ENCODE results near the gene CDK11A.
"Not testable (repeated sequence)": the region's sequence is repeated elsewhere in the genome, so short reads cannot be mapped to it uniquely, and the experiment has no call there.

Gene CDK11A

GRCh38 chr1:1677718-1678580, 46.2 kb downstream of the CDK11A start:
- H3K79me1 ChIP-seq (ENCODE audit: low read length), result no peaks in the 10 kb centered on the region
- H4K12ac ChIP-seq (ENCODE audit: low read depth, low read length), result no peak overlapping the region
- no peak overlapping the region for H2BK12ac ChIP-seq (ENCODE audit: low read length)
- no peak overlapping the region for H3K9ac ChIP-seq (ENCODE audit: low read length)
- H3K4ac ChIP-seq (ENCODE audit: low read depth, low read length), result no peak overlapping the region
- H2AFZ ChIP-seq (ENCODE audit: insufficient read depth, low read length, poor library complexity), result no peak overlapping the region
- no peak overlapping the region for H4K91ac ChIP-seq (ENCODE audit: low read depth, low read length)
- no peaks in the 10 kb centered on the region for H3K79me2 ChIP-seq (ENCODE audit: control insufficient read depth, insufficient read depth, low read length, poor library complexity)
- WGBS (ENCODE audit: extremely low coverage, insufficient coverage, insufficient read length), result no CpG with 5 or more reads among the region's 39 CpGs
- no peak overlapping the region for H4K8ac ChIP-seq (ENCODE audit: low read depth, low read length)
- H3K27ac ChIP-seq (ENCODE audit: low read depth, low read length), result no peak overlapping the region
- no peak overlapping the region for H2BK5ac ChIP-seq (ENCODE audit: low read depth, low read length, poor library complexity)
- H2AK5ac ChIP-seq (ENCODE audit: low read length), result no peak overlapping the region
- no peaks in the 10 kb centered on the region for H3K4me1 ChIP-seq (ENCODE audit: control insufficient read depth in 1 of 2, insufficient read depth in 2 of 2, low read length in 2 of 2)
- no peak overlapping the region for H3K23ac ChIP-seq (ENCODE audit: low read length)
- H2BK120ac ChIP-seq (ENCODE audit: insufficient read depth, low read length, poor library complexity), result no peak overlapping the region
- DNase-seq, result no peak
- peaks cover 6 to 15% of the 10 kb centered on the region in 2 experiments for H3K36me3 ChIP-seq (ENCODE audit: control insufficient read depth in 1 of 2, insufficient read depth in 2 of 2, low read length in 2 of 2)
- no peak overlapping the region for H3K14ac ChIP-seq (ENCODE audit: low read length)
- H3K4me2 ChIP-seq (ENCODE audit: low read length), result no peak overlapping the region
- no peaks in the 10 kb centered on the region for H3K27me3 ChIP-seq (ENCODE audit: insufficient read depth, low read length)
- H3K4me3 ChIP-seq (ENCODE audit: low read depth, low read length), result no peak overlapping the region
- H3K18ac ChIP-seq (ENCODE audit: low read length), result no peak overlapping the region
- no peaks in the 10 kb centered on the region for H3K9me3 ChIP-seq (ENCODE audit: insufficient read depth, low read depth, low read length)

GRCh38 chr1:1676087-1676486, 48.1 kb downstream of the CDK11A start:
- not testable (repeated sequence) for H3K4me2 ChIP-seq (ENCODE audit: low read length); H3K27ac ChIP-seq (ENCODE audit: low read depth, low read length); H3K9me3 ChIP-seq (ENCODE audit: insufficient read depth, low read depth, low read length); H3K4me3 ChIP-seq (ENCODE audit: low read depth, low read length); H3K14ac ChIP-seq (ENCODE audit: low read length); H3K79me1 ChIP-seq (ENCODE audit: low read length); H2BK12ac ChIP-seq (ENCODE audit: low read length); H3K18ac ChIP-seq (ENCODE audit: low read length); H4K8ac ChIP-seq (ENCODE audit: low read depth, low read length); H3K4me1 ChIP-seq (ENCODE audit: control insufficient read depth in 1 of 2, insufficient read depth in 2 of 2, low read length in 2 of 2); H3K4ac ChIP-seq (ENCODE audit: low read depth, low read length); H3K27me3 ChIP-seq (ENCODE audit: insufficient read depth, low read length); H3K23ac ChIP-seq (ENCODE audit: low read length); H4K12ac ChIP-seq (ENCODE audit: low read depth, low read length); H2AFZ ChIP-seq (ENCODE audit: insufficient read depth, low read length, poor library complexity); H4K91ac ChIP-seq (ENCODE audit: low read depth, low read length); H2BK120ac ChIP-seq (ENCODE audit: insufficient read depth, low read length, poor library complexity); H3K79me2 ChIP-seq (ENCODE audit: control insufficient read depth, insufficient read depth, low read length, poor library complexity); H2BK5ac ChIP-seq (ENCODE audit: low read depth, low read length, poor library complexity); DNase-seq; H3K9ac ChIP-seq (ENCODE audit: low read length); H2AK5ac ChIP-seq (ENCODE audit: low read length)
- no CpG with 5 or more reads among the region's 21 CpGs for WGBS (ENCODE audit: extremely low coverage, insufficient coverage, insufficient read length)
- peaks cover 19 to 26% of the 10 kb centered on the region in 2 experiments for H3K36me3 ChIP-seq (ENCODE audit: control insufficient read depth in 1 of 2, insufficient read depth in 2 of 2, low read length in 2 of 2)

GRCh38 chr1:1675218-1675617, 48.9 kb downstream of the CDK11A start:
- H3K79me1 ChIP-seq (ENCODE audit: low read length); H3K4me1 ChIP-seq (ENCODE audit: control insufficient read depth in 1 of 2, insufficient read depth in 2 of 2, low read length in 2 of 2); DNase-seq; H3K27me3 ChIP-seq (ENCODE audit: insufficient read depth, low read length); H3K4ac ChIP-seq (ENCODE audit: low read depth, low read length); H3K4me3 ChIP-seq (ENCODE audit: low read depth, low read length); H3K14ac ChIP-seq (ENCODE audit: low read length); H2AK5ac ChIP-seq (ENCODE audit: low read length); H2BK120ac ChIP-seq (ENCODE audit: insufficient read depth, low read length, poor library complexity); H3K79me2 ChIP-seq (ENCODE audit: control insufficient read depth, insufficient read depth, low read length, poor library complexity); H2BK5ac ChIP-seq (ENCODE audit: low read depth, low read length, poor library complexity); H3K23ac ChIP-seq (ENCODE audit: low read length); H3K9me3 ChIP-seq (ENCODE audit: insufficient read depth, low read depth, low read length); H3K18ac ChIP-seq (ENCODE audit: low read length); H3K27ac ChIP-seq (ENCODE audit: low read depth, low read length); H4K12ac ChIP-seq (ENCODE audit: low read depth, low read length); H4K91ac ChIP-seq (ENCODE audit: low read depth, low read length); H2AFZ ChIP-seq (ENCODE audit: insufficient read depth, low read length, poor library complexity); H4K8ac ChIP-seq (ENCODE audit: low read depth, low read length); H2BK12ac ChIP-seq (ENCODE audit: low read length); H3K9ac ChIP-seq (ENCODE audit: low read length); H3K4me2 ChIP-seq (ENCODE audit: low read length): not testable (repeated sequence)
- H3K36me3 ChIP-seq (ENCODE audit: control insufficient read depth in 1 of 2, insufficient read depth in 2 of 2, low read length in 2 of 2), result peaks cover 24 to 31% of the 10 kb centered on the region in 2 experiments
- no CpG with 5 or more reads among the region's 18 CpGs for WGBS (ENCODE audit: extremely low coverage, insufficient coverage, insufficient read length)

GRCh38 chr1:1674806-1675205, 49.4 kb downstream of the CDK11A start:
- H2AK5ac ChIP-seq (ENCODE audit: low read length); H4K8ac ChIP-seq (ENCODE audit: low read depth, low read length); H2AFZ ChIP-seq (ENCODE audit: insufficient read depth, low read length, poor library complexity); H3K23ac ChIP-seq (ENCODE audit: low read length); H3K4ac ChIP-seq (ENCODE audit: low read depth, low read length); H3K79me2 ChIP-seq (ENCODE audit: control insufficient read depth, insufficient read depth, low read length, poor library complexity); H3K14ac ChIP-seq (ENCODE audit: low read length); H3K9ac ChIP-seq (ENCODE audit: low read length); H3K9me3 ChIP-seq (ENCODE audit: insufficient read depth, low read depth, low read length); H3K18ac ChIP-seq (ENCODE audit: low read length); H2BK5ac ChIP-seq (ENCODE audit: low read depth, low read length, poor library complexity); H4K91ac ChIP-seq (ENCODE audit: low read depth, low read length); H3K27ac ChIP-seq (ENCODE audit: low read depth, low read length); H4K12ac ChIP-seq (ENCODE audit: low read depth, low read length); H3K4me1 ChIP-seq (ENCODE audit: control insufficient read depth in 1 of 2, insufficient read depth in 2 of 2, low read length in 2 of 2); DNase-seq; H3K79me1 ChIP-seq (ENCODE audit: low read length); H2BK12ac ChIP-seq (ENCODE audit: low read length); H3K4me3 ChIP-seq (ENCODE audit: low read depth, low read length); H3K4me2 ChIP-seq (ENCODE audit: low read length); H3K27me3 ChIP-seq (ENCODE audit: insufficient read depth, low read length); H2BK120ac ChIP-seq (ENCODE audit: insufficient read depth, low read length, poor library complexity): not testable (repeated sequence)
- peaks cover 26 to 34% of the 10 kb centered on the region in 2 experiments for H3K36me3 ChIP-seq (ENCODE audit: control insufficient read depth in 1 of 2, insufficient read depth in 2 of 2, low read length in 2 of 2)
- WGBS (ENCODE audit: extremely low coverage, insufficient coverage, insufficient read length), result no CpG with 5 or more reads among the region's 21 CpGs
